ENCODE results near the gene PPM1K. TPM values are rescaled to one million over a fixed set of nuclear protein-coding genes. Genes with fewer than 3 reads are reported as not detected.

The PPM1K gene
- total and polyA plus RNA-seq, 2 donors (not counting 3 experiments of a cell fraction or from before 2014, with no cell fraction given): 4.0 to 8.6 TPM

DNA sequence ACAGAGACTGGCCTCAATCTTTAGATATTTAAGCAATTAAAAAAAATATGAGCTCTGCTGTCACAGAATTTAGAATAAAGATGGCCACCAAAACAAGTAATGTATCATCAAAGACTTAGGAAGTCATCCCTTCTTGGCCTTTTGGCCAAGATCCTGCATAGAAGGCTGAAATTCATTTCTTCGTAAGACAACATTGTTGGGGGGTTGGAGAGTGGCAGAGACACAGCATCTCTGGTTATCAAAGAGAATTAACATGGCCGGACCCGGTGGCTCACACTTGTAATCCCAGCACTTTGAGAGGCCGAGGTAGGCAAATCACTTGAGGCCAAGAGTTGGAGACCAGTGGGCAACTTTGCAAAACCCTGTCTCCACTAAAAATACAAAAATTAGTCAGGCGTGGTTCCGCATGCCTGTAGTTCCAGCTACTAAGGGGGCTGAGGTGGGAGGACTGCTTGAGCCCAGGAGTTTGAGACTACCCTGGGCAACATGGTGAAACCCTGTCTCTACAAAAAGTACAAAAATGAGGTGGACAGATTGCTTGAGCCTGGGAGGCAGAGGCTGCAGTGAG is 4.0 kb downstream of the PPM1K start:
- no peaks in the 10 kb centered on the region for H3K79me2 ChIP-seq (ENCODE audit: control insufficient read depth, insufficient read depth, low read length)
- no peaks in the 10 kb centered on the region for H4K20me1 ChIP-seq (replicated peaks; ENCODE audit: control insufficient read depth, extremely low read depth, insufficient read depth, low read length)
- BruUV-seq (replicated peaks): no TSS peak
- dilution Hi-C loops (cut with MboI; ENCODE audit: extremely low pct_ligation_motif_present, low sequenced_read_pairs): no loop called here
- no peak overlapping the region for H2AFZ ChIP-seq (ENCODE audit: low read depth, low read length)
- H3K9me3 ChIP-seq (replicated peaks; ENCODE audit: control insufficient read depth, insufficient read depth, low read length): no peaks in the 10 kb centered on the region
- TF ChIP-seq POLR2AphosphoS5 (IDR thresholded peaks at IDR 0.05; ENCODE audit: insufficient read depth, low read depth, low read length) (no peak), EZH2 (IDR thresholded peaks at IDR 0.05; ENCODE audit: borderline replicate concordance, low read depth, low read length, severe bottlenecking) (no peak), FOS (IDR thresholded peaks at IDR 0.05; ENCODE audit: borderline replicate concordance, insufficient read depth, low read length) (no peak), GATA2 (IDR thresholded peaks at IDR 0.05; ENCODE audit: insufficient read depth, insufficient read length, low read depth, low read length) (no peak), JUN (IDR thresholded peaks at IDR 0.05; ENCODE audit: borderline replicate concordance, insufficient read depth, insufficient read length, low read depth) (no peak), MYC (IDR thresholded peaks at IDR 0.05; ENCODE audit: low read depth, low read length) (no peak), POLR2A (IDR thresholded peaks at IDR 0.05; ENCODE audit: low read depth, low read length) (no peak)
- TF ChIP-seq, protein P1, sequence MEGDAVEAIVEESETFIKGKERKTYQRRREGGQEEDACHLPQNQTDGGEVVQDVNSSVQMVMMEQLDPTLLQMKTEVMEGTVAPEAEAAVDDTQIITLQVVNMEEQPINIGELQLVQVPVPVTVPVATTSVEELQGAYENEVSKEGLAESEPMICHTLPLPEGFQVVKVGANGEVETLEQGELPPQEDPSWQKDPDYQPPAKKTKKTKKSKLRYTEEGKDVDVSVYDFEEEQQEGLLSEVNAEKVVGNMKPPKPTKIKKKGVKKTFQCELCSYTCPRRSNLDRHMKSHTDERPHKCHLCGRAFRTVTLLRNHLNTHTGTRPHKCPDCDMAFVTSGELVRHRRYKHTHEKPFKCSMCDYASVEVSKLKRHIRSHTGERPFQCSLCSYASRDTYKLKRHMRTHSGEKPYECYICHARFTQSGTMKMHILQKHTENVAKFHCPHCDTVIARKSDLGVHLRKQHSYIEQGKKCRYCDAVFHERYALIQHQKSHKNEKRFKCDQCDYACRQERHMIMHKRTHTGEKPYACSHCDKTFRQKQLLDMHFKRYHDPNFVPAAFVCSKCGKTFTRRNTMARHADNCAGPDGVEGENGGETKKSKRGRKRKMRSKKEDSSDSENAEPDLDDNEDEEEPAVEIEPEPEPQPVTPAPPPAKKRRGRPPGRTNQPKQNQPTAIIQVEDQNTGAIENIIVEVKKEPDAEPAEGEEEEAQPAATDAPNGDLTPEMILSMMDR (IDR thresholded peaks at IDR 0.05; ENCODE audit: extremely low read depth in 1 of 2, insufficient read depth in 1 of 2, low read depth in 1 of 2, low read length in 2 of 2): no peak
- TF ChIP-seq, protein P2, sequence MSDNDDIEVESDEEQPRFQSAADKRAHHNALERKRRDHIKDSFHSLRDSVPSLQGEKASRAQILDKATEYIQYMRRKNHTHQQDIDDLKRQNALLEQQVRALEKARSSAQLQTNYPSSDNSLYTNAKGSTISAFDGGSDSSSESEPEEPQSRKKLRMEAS (IDR thresholded peaks at IDR 0.05; ENCODE audit: insufficient read depth, insufficient read length): no peak
- no peak overlapping the region for H3K27ac ChIP-seq (ENCODE audit: insufficient read depth, low read depth, low read length)
- H3K4me1 ChIP-seq (ENCODE audit: control insufficient read depth, extremely low read depth, insufficient read depth, low read length): peaks cover 13% of the 10 kb centered on the region
- no peak overlapping the region for H3K4me3 ChIP-seq (replicated peaks in 1 of 3; ENCODE audit: insufficient read depth in 1 of 3, low read depth in 1 of 3, low read length in 3 of 3)
- no peak for FAIRE-seq
- H3K36me3 ChIP-seq (ENCODE audit: control insufficient read depth in 2 of 2, extremely low read depth in 1 of 2, insufficient read depth in 2 of 2, low read length in 2 of 2): no peaks in the 10 kb centered on the region
- H3K9me1 ChIP-seq (replicated peaks; ENCODE audit: control insufficient read depth, extremely low read depth, insufficient read depth, low read length): no peaks in the 10 kb centered on the region
- ChIA-PET CTCF (interaction anchor here (1.4 to 2.1 kb wide), 2 partner anchors 61 to 235 kb away, joined by 3 to 7 read pairs; no protein-coding TSS in a partner anchor), POLR2A (no interaction called here)
- no peak overlapping the region for H3K9ac ChIP-seq (replicated peaks; ENCODE audit: extremely low read depth, insufficient read depth, low read length)
- DNase-seq (ENCODE audit: low read depth, low spot score): no peak
- no peaks in the 10 kb centered on the region for H3K27me3 ChIP-seq (ENCODE audit: control insufficient read depth in 2 of 2, insufficient read depth in 2 of 2, low read length in 2 of 2)
- intact Hi-C loops (cut with micrococcal nuclease): loop anchor here (5.0 to 10.0 kb wide), 2 partner anchors 173 to 314 kb away; partner anchors contain the start of gene HERC3
- no peak overlapping the region for H3K4me2 ChIP-seq (ENCODE audit: insufficient read depth, low read length)
